Kidney epithelial cell (primary cell): ENCODE measurements around the gene TFCP2L1. TPM values are rescaled to one million over a fixed set of nuclear protein-coding genes. Genes with fewer than 3 reads are reported as not detected.
A peak's percentile ranks its signal among the peaks of the same experiment; 100 is the strongest.

Experiments used
- DNase-seq: peaks from one replicate; pipeline ENCODE4 v3.0.0-alpha.2; 2010; ENCODE audit warnings: low read depth
- H3K27me3 ChIP-seq: 2 replicates; pipeline ENCODE4 v1.6.0; 2011; ENCODE audit warnings: low read length; ENCODE audit not compliant: control insufficient read depth, insufficient read depth
- H3K36me3 ChIP-seq: 2 replicates; pipeline ENCODE4 v1.5.1; 2011; ENCODE audit warnings: low read length; ENCODE audit not compliant: control insufficient read depth, insufficient read depth
- H3K4me3 ChIP-seq: 2 replicates; pipeline ENCODE4 v1.5.1; 2011; ENCODE audit warnings: low read depth, mild to moderate bottlenecking, control low read depth, low read length
- CTCF ChIP-seq: IDR thresholded peaks from 2 replicates; pipeline ENCODE4 v1.5.1; 2011; ENCODE audit warnings: mild to moderate bottlenecking, moderate library complexity, low read length, control low read depth, inconsistent platforms; ENCODE audit not compliant: insufficient read depth, poor library complexity, severe bottlenecking
- total RNA-seq: library from RNA; depleted of rRNA; stranded (reverse); fragments of >200 nt; gene quantifications from 2 replicates; pipeline ENCODE4 v1.2.3, GENCODE V29; 2015

Gene TFCP2L1
- total RNA-seq, 1 donor from 2014 or later: 4.5 TPM

GRCh38 chr2:121171625-121172119 is 113.3 kb downstream of the TFCP2L1 start:
- TF ChIP-seq CTCF: no peak
- Histone ChIP-seq H3K4me3 (no peak overlapping the region), H3K27me3 (no peaks in the 10 kb centered on the region), H3K36me3 (no peaks in the 10 kb centered on the region)
- no peak for DNase-seq

GRCh38 chr2:121170577-121170976 is 114.4 kb downstream of the TFCP2L1 start:
- Histone ChIP-seq H3K27me3 (no peaks in the 10 kb centered on the region), H3K36me3 (no peaks in the 10 kb centered on the region), H3K4me3 (no peak overlapping the region)
- TF ChIP-seq CTCF: no peak
- DNase-seq: no peak

GRCh38 chr2:121167411-121167810 is 117.6 kb downstream of the TFCP2L1 start:
- Histone ChIP-seq H3K36me3 (no peaks in the 10 kb centered on the region), H3K4me3 (no peak overlapping the region), H3K27me3 (no peaks in the 10 kb centered on the region)
- no peak for TF ChIP-seq CTCF
- DNase-seq: peak; percentile 16

Other genes starting within 250 kb of the TFCP2L1 start
- gene RNU4ATAC, start 245.7 kb upstream of the TFCP2L1 start, total RNA-seq: not detected in 2 replicates